DND-41 (cell line): Measurements from ENCODE around the gene CEP68.

ENCODE experiments used
- ATAC-seq: fragments of 200-7000 bp; cut with Tn5 transposase; 3 replicates; pipeline ENCODE4 v1.9.1; 2021; ENCODE audit warnings: low read depth; ENCODE audit not compliant: insufficient read depth
- DNase-seq: peaks from one replicate; pipeline ENCODE4 v3.0.0-alpha.2; 2020
- H2AFZ ChIP-seq: 2 replicates; pipeline ENCODE4 v1.6.0; 2012; ENCODE audit warnings: low read depth, low read length
- H3K27ac ChIP-seq: 2 replicates; pipeline ENCODE4 v1.5.1; 2012; ENCODE audit warnings: low read length, inconsistent platforms
- H3K27me3 ChIP-seq: fragments of 200-600 bp; sonication (generic); 2 replicates; pipeline ENCODE4 v1.6.0; 2012; ENCODE audit warnings: low read length, mild to moderate bottlenecking, inconsistent platforms; ENCODE audit not compliant: insufficient read depth, poor library complexity
- H3K36me3 ChIP-seq: 2 replicates; pipeline ENCODE4 v1.5.1; 2012; ENCODE audit warnings: low read length, inconsistent platforms; ENCODE audit not compliant: insufficient read depth
- H3K4me1 ChIP-seq: 2 replicates; pipeline ENCODE4 v1.5.1; 2012; ENCODE audit warnings: mild to moderate bottlenecking, low read length; ENCODE audit not compliant: insufficient read depth
- H3K4me2 ChIP-seq: 2 replicates; pipeline ENCODE4 v1.6.0; 2012; ENCODE audit warnings: mild to moderate bottlenecking, moderate library complexity, low read length, inconsistent platforms; ENCODE audit not compliant: insufficient read depth
- H3K4me3 ChIP-seq, 2 experiments: fragments of 200-600 bp in 1 of 2; shearing (Covaris generic) in 1 of 2; 2 replicates each; pipeline ENCODE4 v1.5.1; 2012 to 2016; ENCODE audit warnings: inconsistent platforms in 2 of 2, low read length in 2 of 2, mild to moderate bottlenecking in 2 of 2, low read depth in 1 of 2, moderate library complexity in 1 of 2
- H3K79me2 ChIP-seq: 2 replicates; pipeline ENCODE4 v1.6.0; 2012; ENCODE audit warnings: low read length, inconsistent platforms; ENCODE audit not compliant: insufficient read depth
- H3K9ac ChIP-seq: 2 replicates; pipeline ENCODE4 v1.6.0; 2012; ENCODE audit warnings: low read depth, mild to moderate bottlenecking, inconsistent platforms, low read length, moderate library complexity
- H3K9me3 ChIP-seq: 2 replicates; pipeline ENCODE4 v1.5.1; 2012; ENCODE audit warnings: low read length, moderate library complexity, mild to moderate bottlenecking, inconsistent platforms; ENCODE audit not compliant: insufficient read depth, severe bottlenecking
- H4K20me1 ChIP-seq: 2 replicates; pipeline ENCODE4 v1.6.0; 2012; ENCODE audit warnings: low read length; ENCODE audit not compliant: insufficient read depth
- EZH2 ChIP-seq: IDR thresholded peaks from 3 replicates; pipeline ENCODE4 v1.6.1; 2012; ENCODE audit warnings: borderline replicate concordance, low read depth, mild to moderate bottlenecking, moderate library complexity, low read length, inconsistent platforms; ENCODE audit not compliant: severe bottlenecking
- TF ChIP-seq, protein P1 (sequence below): IDR thresholded peaks from 2 replicates; pipeline ENCODE4 v1.5.1; 2012; ENCODE audit warnings: borderline replicate concordance, low read length, moderate library complexity, mild to moderate bottlenecking; ENCODE audit not compliant: poor library complexity, severe bottlenecking; ENCODE audit errors: extremely low read depth

The CEP68 gene

DNA sequence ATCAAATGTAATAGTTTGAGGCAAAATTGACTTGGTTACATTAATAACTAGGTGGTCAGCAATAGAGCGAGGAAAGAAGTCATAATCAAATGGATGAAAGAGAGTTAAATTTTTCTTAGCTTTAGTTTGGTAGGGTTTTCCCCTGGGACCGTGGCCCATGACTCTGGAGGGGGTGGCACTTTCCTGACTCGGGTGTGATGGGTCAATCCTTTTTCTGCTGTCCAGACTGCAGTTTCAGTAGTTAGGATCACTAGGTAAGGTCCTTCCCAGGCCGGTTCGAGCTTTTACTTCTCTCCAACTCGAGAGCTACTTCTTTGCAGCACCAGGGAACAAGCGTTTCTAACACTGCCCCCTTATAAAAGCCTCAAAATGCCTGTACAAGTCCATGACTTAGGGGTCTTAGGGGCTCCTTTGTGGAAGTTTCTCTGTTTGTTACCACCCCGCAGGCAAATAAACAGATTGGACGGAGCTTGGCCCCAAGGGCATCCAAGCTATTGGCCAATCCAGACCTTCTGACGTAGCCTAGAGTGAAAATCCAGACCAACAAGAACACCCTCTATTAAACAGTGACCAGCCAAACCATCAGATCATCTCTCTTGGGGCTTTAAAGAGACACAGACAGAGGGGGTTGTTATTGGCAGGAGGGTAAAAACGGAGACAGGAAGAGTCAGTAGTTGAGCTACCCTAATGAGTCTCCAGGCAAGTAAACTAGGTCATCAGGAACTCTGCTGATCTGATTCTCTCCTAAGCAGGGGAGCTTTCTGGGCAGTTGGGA is 9.4 kb upstream of the CEP68 start:
- TF ChIP-seq EZH2, result no peak
- TF ChIP-seq, protein P1, sequence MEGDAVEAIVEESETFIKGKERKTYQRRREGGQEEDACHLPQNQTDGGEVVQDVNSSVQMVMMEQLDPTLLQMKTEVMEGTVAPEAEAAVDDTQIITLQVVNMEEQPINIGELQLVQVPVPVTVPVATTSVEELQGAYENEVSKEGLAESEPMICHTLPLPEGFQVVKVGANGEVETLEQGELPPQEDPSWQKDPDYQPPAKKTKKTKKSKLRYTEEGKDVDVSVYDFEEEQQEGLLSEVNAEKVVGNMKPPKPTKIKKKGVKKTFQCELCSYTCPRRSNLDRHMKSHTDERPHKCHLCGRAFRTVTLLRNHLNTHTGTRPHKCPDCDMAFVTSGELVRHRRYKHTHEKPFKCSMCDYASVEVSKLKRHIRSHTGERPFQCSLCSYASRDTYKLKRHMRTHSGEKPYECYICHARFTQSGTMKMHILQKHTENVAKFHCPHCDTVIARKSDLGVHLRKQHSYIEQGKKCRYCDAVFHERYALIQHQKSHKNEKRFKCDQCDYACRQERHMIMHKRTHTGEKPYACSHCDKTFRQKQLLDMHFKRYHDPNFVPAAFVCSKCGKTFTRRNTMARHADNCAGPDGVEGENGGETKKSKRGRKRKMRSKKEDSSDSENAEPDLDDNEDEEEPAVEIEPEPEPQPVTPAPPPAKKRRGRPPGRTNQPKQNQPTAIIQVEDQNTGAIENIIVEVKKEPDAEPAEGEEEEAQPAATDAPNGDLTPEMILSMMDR, result no peak
- H3K9ac ChIP-seq, result no peak overlapping the region
- no peaks in the 10 kb centered on the region for H3K4me1 ChIP-seq
- H3K9me3 ChIP-seq, result peaks cover 12% of the 10 kb centered on the region
- no peak overlapping the region for H3K4me3 ChIP-seq
- no peaks in the 10 kb centered on the region for H3K79me2 ChIP-seq
- H3K4me2 ChIP-seq, result no peak overlapping the region
- no peak overlapping the region for H2AFZ ChIP-seq
- no peaks in the 10 kb centered on the region for H4K20me1 ChIP-seq
- H3K27me3 ChIP-seq, result no peaks in the 10 kb centered on the region
- no peak for DNase-seq
- H3K36me3 ChIP-seq, result peaks cover 3% of the 10 kb centered on the region; the same call in 1 of the 2 replicates
- H3K27ac ChIP-seq, result no peak overlapping the region
- no peak for ATAC-seq

DNA sequence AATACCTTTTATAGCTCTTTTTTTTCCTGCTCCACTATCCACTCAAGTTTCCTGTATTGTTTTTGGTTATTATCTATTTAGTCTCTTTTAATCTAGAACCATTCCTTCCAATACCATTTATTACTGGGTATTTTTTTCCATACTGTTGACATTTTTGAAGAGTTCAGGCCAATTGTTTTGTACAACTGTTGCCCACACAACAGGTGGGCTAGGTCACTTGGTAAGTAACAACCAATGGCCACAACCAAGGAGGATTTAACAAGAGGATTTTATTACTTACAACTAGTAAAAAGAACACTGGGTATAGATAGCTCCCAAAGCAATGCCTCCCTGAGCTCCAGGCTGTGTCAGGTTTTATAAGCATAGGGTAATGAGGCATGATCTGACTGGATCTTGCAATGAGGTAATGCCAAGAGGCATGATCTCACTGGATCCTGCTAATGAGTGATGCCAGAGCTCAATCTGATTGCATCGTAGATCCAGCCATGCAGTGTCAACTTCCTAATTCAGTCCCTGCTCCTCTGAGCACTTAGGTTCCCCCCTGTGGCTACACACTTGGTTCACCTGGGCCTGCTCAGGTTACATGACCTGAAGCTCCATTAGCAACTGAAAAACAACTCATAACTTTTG is 7.1 kb upstream of the CEP68 start:
- ATAC-seq, result no peak
- Histone ChIP-seq H4K20me1 (no peaks in the 10 kb centered on the region), H3K27me3 (no peaks in the 10 kb centered on the region), H2AFZ (no peak overlapping the region), H3K4me2 (no peak overlapping the region), H3K9ac (no peak overlapping the region), H3K36me3 (peaks cover 3% of the 10 kb centered on the region; the same call in 1 of the 2 replicates), H3K4me1 (peaks cover 17% of the 10 kb centered on the region), H3K79me2 (no peaks in the 10 kb centered on the region), H3K9me3 (peaks cover 8% of the 10 kb centered on the region), H3K27ac (no peak overlapping the region), H3K4me3 (no peak overlapping the region)
- DNase-seq, result no peak
- TF ChIP-seq, protein P1, result no peak
- TF ChIP-seq EZH2, result no peak

DNA sequence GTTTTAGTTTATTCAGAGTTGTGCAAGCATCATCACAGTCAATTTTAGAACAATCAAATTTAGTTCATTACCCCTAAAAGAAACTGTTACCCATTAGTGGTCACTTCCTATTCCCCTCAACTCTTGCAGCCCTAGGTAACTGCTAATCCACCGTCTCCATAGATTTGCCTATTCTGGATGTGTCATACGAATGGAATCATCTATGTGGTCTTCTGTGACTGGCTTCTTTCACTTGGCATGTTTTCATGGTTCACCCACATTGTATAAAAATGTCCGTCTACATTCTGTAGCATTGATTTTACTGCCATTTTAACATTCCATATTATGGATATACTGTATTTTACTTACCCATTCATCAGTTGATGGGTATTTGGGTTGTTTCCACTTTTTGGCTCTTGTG is 5.3 kb upstream of the CEP68 start:
- no peaks in the 10 kb centered on the region for H3K79me2 ChIP-seq
- no peak overlapping the region for H2AFZ ChIP-seq
- H3K9me3 ChIP-seq, result no peaks in the 10 kb centered on the region
- no peaks in the 10 kb centered on the region for H3K27me3 ChIP-seq
- H3K9ac ChIP-seq, result no peak overlapping the region
- H4K20me1 ChIP-seq, result no peaks in the 10 kb centered on the region
- H3K36me3 ChIP-seq, result no peaks in the 10 kb centered on the region
- no peak overlapping the region for H3K4me3 ChIP-seq
- H3K4me2 ChIP-seq, result no peak overlapping the region
- H3K4me1 ChIP-seq, result peaks cover 33% of the 10 kb centered on the region
- DNase-seq (no peak), ATAC-seq (no peak)
- no peak for TF ChIP-seq EZH2
- TF ChIP-seq, protein P1, result no peak
- no peak overlapping the region for H3K27ac ChIP-seq
